HuH-7 (cell line): ENCODE results near the gene MYBPC2.
"Not testable (repeated sequence)": the region's sequence is repeated elsewhere in the genome, so short reads cannot be mapped to it uniquely, and the experiment has no call there.

ENCODE experiments used
- DNase-seq: peaks from one replicate; pipeline ENCODE4 v3.0.0; 2011; ENCODE audit warnings: low spot score

Gene MYBPC2

DNA sequence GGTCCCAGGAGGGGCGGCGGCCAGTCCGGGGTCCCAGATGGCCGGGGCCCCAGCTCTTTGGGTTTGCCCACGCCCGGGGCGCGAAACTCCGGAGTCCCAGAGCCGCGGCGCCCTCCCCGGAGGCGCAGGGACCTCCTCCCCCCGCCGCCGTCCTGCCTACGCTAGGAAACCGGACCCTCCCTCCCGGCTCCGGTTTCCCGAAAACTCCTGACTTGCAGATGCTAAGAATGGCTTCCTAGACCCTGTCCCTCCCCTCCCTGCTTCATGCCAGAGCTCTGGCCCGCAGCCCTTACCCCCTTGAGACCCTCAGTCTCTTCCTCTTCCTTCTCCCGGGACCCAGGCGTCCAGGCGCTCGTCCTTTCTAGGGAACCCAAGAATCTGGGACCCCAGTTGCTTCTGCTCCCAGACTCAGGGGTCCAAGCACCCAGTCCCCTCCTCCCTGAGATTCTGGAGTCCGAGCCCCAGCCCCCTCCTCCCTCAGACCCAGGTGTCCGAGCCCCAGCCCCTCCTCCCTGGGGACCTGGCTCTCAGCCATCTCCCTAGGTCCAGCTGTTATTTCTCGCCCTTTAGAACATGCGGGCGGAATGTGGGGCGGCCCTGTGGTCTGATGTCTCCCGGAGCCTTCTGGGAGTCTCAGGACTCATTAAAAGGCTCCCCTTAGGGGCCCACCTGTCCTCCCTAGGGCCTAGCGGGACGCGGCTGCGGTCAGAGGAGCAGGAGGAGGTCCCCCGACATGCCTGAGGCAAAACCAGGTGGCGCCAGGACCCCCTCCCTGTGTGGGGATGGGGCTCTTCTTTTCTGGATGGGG lies at the start of gene MYBPC2:
TSS of gene MYBPC2 (plus strand) at position 672 of the 808 bp plus-strand sequence. CDS start at position 734, 62 bp downstream.
- no peak for DNase-seq

DNA sequence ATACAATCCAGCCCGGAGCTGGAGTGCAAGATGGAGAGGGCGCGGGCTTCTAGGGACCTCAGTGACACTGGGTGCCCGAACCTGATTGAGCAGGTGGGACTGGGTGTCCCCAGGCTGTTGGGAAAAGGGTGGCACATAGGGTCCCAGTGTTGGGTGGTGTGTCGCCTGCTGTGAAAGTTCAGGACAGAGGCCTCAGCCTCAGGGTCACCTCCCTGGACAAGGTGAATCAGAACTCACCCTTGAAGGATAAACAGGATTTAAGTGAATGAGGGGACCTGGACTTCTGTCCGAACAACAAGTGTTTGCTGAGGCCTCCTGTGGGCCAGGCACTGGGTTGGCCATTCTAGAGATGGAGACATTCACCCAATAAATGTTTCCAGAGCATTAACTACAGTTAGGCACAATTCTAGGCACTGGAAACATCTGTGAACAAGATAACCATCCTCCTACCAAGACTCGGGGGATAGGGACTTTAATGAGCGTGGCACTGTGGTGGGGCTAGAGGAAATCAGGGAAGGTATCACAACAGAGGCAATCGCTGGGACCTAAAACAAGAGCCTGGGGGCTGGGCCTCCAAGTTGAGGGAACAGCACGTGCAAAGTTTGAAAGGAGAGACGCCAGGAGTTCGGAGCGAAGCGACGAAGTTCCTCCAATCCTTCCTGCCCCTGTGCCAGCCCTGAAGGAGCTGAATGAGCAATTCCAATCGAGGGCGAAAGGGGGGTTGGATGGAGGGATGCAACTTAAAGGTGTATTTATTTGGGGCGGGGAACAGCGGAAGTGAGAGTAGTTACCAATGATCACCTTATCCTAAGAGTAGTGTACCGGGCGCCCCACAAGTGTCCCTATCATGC lies 49.5 kb upstream of the MYBPC2 start:
- no peak for DNase-seq

DNA sequence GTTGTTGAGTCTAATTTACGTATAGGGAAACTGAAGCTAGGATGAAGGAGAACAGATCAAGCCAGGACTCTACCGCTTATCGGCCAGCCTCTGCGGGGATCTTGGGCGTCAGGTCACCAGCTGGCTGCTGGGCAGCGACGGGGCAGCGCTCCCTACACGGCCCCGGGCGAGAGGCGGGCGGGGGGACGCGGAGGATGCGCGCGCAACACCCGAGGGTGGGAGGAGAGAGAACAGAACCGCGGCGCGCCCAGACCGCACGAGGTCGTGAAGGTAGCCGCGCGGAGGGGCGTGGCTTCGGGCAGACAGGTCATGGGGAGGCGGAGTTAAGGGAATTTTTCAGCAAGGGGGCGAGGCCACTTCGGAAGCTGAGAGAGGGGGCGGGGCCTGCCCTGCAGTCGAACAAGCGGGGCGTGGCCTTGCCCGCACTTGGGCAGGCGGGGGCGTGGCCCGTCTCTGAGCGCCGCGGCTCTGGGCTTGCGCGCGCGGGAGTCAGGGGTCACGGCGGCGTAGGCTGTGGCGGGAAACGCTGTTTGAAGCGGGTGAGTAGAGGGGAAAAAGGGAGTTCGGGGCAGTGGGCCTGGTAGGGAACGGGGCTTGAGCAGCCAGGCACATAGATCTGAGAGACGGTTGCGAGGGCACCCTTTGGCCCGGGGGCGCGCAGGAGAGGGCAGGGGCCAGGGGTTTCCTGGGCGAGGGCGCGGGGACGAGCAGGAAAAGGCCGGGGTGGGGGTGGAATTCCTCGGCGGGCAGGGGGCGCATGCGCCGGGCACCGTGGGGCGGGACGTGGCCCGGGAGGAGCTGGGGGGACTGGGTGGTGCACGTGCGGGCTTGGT lies 48.6 kb upstream of the MYBPC2 start, which contains the start of gene POLD1:
TSS of gene POLD1 (plus strand) at position 496 of the 833 bp plus-strand sequence. CDS start 14,505 bp downstream, outside the sequence.
- peak; percentile 97 for DNase-seq

DNA sequence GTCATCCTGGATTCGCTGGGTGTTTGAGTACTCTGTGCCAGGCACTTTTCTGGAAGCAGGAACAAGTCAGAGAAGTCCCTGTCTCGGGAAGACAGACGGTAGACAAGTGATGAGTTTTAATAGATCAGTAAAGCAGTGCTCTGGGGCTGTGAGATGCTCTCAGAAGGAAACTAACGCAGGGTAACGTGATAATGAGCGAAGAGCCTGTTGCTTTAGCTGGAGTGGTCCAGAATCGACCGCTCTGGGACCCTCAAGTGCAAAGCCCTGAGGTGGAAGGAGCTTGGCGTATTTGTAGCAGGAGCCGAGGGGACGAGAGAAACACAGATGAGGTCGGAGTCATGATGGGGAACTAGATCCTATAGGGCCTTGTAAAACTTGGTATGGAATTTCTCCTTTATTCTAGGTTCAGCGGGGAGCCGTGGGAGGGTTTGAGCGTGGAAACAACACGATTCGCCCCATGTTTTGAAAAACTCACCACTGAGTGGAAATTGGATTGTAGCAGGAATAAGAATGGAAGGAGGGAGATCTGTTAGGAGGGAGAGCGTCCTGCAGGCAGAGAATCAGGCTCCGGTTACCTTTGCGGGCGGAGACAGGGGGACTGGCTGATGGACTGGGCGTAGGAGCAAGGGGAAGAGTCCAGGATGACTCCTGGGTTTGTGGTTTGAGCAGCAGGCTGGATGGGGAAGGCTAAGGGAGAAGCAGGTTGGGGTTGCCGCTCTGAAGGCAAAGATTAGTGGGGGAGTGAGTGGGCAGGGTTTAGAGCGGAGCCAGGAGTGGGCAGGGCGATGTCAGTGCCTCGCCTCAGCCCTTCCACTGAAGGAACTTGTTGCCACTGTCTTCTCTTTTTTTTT lies 47.8 kb upstream of the MYBPC2 start:
- DNase-seq: no peak

DNA sequence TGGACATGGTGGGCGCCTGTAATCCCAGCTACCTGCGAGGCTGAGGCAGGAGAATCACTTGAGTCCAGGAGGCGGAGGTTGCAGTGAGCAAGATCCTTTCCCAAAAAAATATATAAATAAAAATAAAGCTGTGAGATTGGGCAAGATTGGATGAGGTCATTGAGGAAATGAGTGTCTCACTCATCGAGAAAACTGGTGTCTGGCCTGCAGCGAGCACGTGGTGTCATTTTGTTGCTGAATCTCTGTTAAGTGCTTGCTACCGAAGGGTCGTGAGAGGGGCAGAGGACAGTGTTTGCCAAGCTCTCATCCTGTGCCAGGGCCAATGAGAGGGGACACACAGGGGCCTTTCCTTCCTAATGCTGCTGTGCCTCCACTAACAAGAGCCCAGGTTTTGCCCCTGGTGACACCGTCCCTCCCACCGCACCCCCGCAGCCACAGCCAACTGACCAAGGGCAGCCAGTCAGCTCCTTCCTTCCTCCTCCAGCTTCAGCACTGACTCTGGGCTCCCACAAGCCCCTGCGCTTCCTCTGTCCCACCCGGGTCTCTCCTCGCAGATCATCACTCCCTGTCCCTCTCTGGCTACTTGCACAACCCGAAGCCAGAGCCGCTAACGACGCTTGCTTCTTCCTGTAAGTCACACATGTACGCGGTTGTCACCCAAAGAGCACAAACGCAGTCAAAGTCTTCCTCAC lies 45.4 kb upstream of the MYBPC2 start:
- DNase-seq: no peak

DNA sequence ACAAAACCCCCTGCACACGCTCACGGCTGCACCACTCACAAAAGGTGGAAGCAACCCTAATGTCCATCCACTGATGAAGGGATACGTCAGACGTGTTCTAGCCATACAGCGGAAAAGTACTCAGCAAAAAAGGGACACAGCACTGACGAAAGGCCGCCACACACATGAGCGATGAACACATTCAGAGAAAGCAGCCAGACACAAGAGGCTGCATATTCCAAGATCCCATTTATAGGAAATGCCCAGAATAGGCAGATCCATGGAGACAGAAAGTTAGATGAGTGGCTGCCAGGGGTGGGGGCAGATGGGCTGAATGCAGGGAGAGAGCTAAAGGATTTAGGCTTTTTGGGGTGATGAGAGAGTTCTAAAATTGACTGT lies 44.8 kb upstream of the MYBPC2 start:
- no peak for DNase-seq

DNA sequence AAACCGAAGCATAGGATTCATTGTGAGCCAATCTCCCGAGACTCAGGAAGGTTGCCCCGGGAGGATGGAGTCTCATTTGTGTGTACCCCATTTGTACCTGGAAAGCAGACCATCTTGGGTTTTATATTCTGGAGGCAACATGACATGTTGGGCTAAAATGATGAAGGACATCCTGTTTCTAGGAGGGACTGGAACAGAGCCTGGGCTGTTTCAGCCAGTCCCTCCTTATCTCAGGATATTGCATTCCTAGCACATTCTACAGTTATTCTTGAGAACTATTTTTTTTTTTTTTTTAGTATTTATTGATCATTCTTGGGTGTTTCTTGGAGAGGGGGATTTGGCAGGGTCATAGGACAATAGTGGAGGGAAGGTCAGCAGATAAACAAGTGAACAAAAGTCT lies 42.4 kb upstream of the MYBPC2 start:
- not testable (repeated sequence) for DNase-seq

DNA sequence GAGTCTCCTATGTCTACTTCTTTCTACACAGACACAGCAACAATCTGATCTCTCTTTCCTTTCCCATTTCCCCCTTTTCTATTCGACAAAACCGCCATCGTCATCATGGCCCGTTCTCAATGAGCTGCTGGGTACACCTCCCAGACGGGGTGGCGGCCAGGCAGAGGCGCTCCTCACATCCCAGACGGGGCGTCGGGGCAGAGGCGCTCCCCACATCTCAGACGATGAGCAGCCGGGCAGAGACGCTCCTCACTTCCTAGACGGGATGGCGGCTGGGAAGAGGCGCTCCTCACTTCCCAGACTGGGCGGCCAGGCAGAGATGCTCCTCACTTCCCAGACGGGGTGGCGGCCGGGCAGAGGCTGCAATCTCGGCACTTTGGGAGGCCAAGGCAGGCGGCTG lies 41.7 kb upstream of the MYBPC2 start:
- DNase-seq: not testable (repeated sequence)

DNA sequence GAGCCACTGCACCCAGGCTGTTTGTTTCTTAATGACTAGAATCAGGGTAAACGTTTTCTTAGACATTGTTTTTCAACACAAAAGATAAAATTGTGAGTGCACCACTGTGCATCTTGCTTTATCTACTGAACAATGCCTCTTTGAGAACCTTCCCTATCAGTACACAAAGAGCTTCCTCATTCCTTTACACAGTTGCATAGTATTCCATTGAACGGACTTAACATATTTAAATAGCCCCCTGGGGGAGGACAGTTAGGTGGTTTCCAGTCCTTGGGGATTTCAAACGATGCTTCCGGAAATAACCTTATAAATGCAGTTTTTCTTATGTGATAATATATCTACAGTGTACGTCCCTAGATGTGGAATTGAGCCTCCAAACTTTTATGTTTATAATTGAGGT lies 39.9 kb upstream of the MYBPC2 start:
- DNase-seq: no peak

DNA sequence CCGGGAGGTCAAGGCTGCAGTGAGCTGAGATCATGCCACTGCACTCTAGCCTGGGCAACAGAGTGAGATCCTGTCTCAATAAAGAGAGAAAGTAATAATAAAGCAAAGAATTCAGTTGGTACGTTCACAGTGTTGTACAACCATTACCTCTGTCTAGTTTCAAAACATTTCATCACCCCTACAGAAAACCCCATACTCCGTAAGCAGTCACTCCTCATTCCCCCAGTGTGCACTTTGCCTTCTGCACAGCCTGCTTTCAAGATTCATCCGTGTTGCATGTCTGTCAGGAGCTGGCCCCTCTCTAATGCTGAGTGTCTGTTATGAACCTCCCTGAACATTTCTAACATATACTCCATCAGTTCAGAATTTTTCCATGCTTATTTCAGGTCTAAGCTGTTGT lies 39.1 kb upstream of the MYBPC2 start:
- DNase-seq: no peak

DNA sequence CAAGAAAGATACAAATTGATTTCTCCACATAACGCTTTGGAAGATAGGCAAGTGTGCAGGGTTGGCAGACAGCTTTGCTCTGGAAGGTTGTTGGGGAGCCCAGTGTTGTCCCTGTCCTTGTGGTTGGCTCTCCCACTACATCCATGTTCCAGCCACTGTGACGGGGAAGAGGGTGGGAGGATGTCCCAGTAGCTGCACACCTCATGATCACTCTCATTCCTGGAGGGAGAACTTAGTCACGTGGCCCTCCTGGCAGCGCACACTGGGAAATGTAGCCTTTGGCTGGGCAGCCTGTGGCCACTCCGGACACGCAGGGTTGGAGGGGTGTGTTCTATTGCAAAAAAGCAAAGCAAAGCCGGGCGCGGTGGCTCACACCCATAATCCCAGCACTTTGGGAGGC lies 38.7 kb upstream of the MYBPC2 start:
- DNase-seq: no peak

DNA sequence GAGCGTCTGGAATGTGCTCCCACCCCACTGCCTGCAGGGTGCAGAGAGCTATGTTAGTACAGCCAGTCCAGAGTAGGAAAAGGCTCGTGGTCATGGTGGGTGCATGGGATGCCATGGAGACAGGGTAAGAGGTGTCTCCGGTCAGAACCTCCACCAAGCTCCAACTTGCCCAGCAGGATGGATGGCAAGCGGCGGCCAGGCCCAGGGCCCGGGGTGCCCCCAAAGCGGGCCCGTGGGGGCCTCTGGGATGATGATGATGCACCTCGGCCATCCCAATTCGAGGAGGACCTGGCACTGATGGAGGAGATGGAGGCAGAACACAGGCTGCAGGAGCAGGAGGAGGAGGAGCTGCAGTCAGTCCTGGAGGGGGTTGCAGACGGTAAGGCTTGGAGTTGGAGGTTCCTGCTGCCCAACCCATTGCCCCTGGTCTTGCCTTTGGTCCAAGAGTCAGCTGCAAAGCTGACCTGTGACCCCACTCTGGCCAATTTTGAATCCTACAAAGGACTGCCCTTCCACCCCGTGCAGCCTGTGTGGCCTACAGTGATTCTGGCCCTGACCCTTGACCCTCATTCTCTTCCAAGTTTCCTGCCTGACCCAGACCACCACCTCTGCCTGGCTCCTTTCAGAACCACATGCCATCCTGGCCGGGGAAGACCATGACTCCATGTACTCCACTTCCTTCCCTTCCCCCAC lies 33.9 kb upstream of the MYBPC2 start:
- no peak for DNase-seq

DNA sequence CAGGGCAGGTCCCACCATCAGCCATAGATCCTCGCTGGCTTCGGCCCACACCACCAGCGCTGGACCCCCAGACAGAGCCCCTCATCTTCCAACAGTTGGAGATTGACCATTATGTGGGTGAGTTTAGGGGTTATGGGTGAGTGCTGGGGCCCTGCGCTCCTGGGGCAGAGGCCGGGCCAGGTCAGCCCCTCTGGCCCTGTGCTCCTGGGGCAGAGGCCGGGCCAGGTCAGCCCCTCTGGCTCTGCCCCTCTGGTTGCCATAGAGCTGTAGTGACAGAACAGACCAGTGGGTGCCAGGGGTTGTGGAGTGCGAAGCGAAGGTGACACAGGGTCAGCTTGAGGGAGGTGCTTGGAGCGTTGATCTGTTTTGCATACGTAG lies 33.3 kb upstream of the MYBPC2 start:
- no peak for DNase-seq

DNA sequence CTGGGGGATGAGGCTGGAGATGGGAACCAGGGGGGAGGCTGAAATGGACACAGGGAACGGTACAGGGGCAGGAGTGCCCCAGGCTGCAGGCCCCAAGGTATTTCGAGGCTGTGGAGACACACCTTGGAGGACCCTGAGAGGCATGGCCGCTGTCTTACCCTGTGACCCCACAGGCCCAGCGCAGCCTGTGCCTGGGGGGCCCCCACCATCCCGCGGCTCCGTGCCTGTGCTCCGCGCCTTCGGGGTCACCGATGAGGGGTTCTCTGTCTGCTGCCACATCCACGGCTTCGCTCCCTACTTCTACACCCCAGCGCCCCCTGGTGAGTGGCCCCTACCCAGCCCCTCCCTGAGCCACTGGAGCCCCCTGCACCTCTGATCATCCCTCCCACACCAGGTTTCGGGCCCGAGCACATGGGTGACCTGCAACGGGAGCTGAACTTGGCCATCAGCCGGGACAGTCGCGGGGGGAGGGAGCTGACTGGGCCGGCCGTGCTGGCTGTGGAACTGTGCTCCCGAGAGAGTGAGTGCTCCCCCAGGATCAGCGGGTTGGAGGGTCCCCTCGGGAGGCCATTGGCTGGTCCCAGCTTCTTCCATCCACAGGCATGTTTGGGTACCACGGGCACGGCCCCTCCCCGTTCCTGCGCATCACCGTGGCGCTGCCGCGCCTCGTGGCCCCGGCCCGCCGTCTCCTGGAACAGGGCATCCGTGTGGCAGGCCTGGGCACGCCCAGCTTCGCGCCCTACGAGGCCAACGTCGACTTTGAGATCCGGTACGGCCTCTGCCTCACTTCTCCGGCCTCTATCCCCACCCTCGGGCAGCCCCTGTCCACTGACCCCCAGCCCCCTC lies 30.9 kb upstream of the MYBPC2 start:
- DNase-seq: no peak

DNA sequence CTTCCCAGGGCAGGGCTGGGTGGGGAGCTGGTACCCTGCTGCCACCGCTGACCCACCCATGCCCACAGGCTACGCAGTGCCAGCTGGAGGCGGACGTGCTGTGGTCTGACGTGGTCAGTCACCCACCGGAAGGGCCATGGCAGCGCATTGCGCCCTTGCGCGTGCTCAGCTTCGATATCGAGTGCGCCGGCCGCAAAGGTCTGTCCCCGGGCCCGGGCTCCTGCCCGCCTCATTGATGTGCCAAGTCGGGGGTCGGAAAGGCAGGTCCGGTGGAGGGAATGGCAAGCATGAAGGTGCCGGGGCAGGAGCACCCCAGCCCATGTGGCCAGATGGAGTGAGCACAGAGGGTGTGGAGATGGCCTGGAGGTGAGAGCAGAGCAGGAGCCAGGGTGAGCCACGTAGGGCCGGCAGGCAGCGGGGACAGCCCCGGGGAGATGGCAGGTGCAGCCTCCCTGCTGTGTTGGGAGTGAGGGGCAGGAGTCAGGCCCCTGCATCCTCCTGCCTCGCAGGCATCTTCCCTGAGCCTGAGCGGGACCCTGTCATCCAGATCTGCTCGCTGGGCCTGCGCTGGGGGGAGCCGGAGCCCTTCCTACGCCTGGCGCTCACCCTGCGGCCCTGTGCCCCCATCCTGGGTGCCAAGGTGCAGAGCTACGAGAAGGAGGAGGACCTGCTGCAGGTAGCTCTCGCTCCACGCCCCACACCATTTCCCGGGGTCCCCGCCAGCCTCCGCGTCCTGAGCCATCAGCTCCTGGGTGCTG lies 30.0 kb upstream of the MYBPC2 start:
- DNase-seq: no peak

DNA sequence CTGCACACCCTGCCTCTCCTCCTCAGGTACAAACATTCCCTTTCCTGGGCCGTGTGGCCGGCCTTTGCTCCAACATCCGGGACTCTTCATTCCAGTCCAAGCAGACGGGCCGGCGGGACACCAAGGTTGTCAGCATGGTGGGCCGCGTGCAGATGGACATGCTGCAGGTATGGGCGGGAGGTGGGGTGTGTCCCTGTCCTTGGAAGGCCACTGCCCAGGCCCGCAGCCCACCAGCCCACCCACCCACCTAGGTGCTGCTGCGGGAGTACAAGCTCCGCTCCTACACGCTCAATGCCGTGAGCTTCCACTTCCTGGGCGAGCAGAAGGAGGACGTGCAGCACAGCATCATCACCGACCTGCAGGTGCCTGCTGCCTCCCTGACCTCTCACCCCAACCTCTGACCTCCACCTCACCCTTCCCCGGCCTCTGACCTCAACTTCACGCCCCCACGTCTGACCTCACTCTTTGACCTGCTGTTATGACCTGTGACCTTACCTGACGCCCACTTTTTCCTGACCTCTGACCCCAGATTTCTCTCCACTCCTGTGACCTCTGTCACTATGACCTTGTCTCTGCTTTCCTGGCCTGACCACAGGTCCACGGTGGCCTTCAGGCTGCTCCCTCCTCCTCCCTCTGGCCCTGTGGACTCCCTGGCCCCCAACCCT lies 26.4 kb upstream of the MYBPC2 start:
- no peak for DNase-seq

DNA sequence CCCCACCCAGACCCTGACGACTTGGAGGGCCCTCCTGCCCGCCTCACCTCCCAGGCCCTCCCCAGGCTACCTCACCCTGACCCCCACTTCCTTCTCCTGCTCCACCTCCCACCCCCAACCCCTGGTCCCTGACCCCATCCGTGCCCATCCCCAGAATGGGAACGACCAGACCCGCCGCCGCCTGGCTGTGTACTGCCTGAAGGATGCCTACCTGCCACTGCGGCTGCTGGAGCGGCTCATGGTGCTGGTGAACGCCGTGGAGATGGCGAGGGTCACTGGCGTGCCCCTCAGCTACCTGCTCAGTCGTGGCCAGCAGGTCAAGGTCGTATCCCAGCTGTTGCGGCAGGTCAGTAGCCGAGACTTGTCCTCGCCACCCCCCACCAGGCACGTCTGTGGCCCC lies 25.9 kb upstream of the MYBPC2 start:
- no peak for DNase-seq

DNA sequence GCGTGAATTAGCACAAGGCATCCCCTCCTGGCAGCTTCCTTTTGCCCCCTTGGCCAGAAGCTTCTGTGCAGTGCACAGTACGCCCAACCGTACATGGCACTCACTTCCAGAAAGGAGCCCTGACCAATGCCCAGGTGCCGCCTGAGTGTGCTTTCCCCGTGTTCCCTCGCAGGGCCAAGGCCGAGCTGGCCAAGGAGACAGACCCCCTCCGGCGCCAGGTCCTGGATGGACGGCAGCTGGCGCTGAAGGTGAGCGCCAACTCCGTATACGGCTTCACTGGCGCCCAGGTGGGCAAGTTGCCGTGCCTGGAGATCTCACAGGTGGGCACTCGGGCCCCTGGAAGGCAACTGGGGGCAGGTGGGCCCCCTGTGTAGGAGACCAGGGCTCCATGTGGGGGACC lies 23.3 kb upstream of the MYBPC2 start:
- no peak for DNase-seq
